BJ (cell line): ENCODE results near the gene PITPNM2. TPM values are rescaled to one million over a fixed set of nuclear protein-coding genes. Genes with fewer than 3 reads are reported as not detected.
A peak's percentile ranks its signal among the peaks of the same experiment; 100 is the strongest.

Source experiments
- CTCF ChIA-PET: fragments of 350-600 bp; formaldehyde crosslinking; extraction: SDS; loops from one replicate; lab custom pipeline; 2021; ENCODE audit warnings: antibody characterized with exemption, inconsistent platforms; lab: Yijun Ruan, JAX
- POLR2A ChIA-PET: fragments of 300-600 bp; sonication (Branson Sonifier 250); formaldehyde crosslinking; extraction: SDS; loops from one replicate; lab custom pipeline; 2021; ENCODE audit warnings: antibody characterized with exemption; lab: Charles Lee
- DNase-seq: peaks from one replicate; pipeline ENCODE4 v3.0.0-alpha.2; 2011; ENCODE audit warnings: low read depth
- H3K27me3 ChIP-seq: 2 replicates; pipeline ENCODE4 v1.6.0; 2011; ENCODE audit warnings: low read length; ENCODE audit not compliant: control insufficient read depth, insufficient read depth
- H3K36me3 ChIP-seq: 2 replicates; pipeline ENCODE4 v1.5.1; 2011; ENCODE audit warnings: low read length; ENCODE audit not compliant: control insufficient read depth, insufficient read depth
- H3K4me3 ChIP-seq: 2 replicates; pipeline ENCODE4 v1.5.1; 2011; ENCODE audit warnings: low read depth, mild to moderate bottlenecking, control low read depth, low read length
- CTCF ChIP-seq: IDR thresholded peaks from 2 replicates; pipeline ENCODE4 v1.5.1; 2011; ENCODE audit warnings: low read depth, mild to moderate bottlenecking, control low read depth, inconsistent platforms, low read length, moderate library complexity; ENCODE audit not compliant: insufficient read depth
- polyA plus RNA-seq: library from polyadenylated mRNA; depleted of rRNA; stranded (reverse); fragments of >200 nt; gene quantifications from 2 replicates; pipeline ENCODE4 v1.2.3, GENCODE V29; 2011

The PITPNM2 gene
- polyA plus RNA-seq, 1 experiment = 1.3 TPM

GRCh38 chr12:123151457-123152454 is 866 bp upstream of the PITPNM2 start:
- Histone ChIP-seq H3K36me3 (no peaks in the 10 kb centered on the region), H3K27me3 (no peaks in the 10 kb centered on the region; the same call in 1 of the 2 replicates), H3K4me3 (peak overlapping the region; percentile 57)
- ChIA-PET POLR2A (interaction anchor here (0.5 kb wide), 1 partner anchor 317 kb away, joined by 5 read pairs; no protein-coding TSS in a partner anchor), CTCF (interaction anchor here (0.8 to 3.3 kb wide), 7 partner anchors 14 to 108 kb away, joined by 3 to 28 read pairs (median 3); no protein-coding TSS in a partner anchor)
- TF ChIP-seq CTCF = no peak
- DNase-seq = no peak

GRCh38 chr12:123150275-123150743 is 581 bp downstream of the PITPNM2 start:
- no peak for TF ChIP-seq CTCF
- POLR2A ChIA-PET = interaction anchor here (0.6 kb wide), 1 partner anchor 10 kb away, joined by 4 read pairs; no protein-coding TSS in a partner anchor
- DNase-seq = no peak
- Histone ChIP-seq H3K4me3 (peak overlapping the region; percentile 53), H3K27me3 (no peaks in the 10 kb centered on the region; the same call in 1 of the 2 replicates), H3K36me3 (no peaks in the 10 kb centered on the region)
- CTCF ChIA-PET = interaction anchor here (0.7 to 3.3 kb wide), 4 partner anchors 39 to 107 kb away, joined by 3 to 28 read pairs (median 5); no protein-coding TSS in a partner anchor

- no peaks in the 10 kb centered on the region; the same call in 1 of the 2 replicates for H3K27me3 ChIP-seq
- no peaks in the 10 kb centered on the region for H3K36me3 ChIP-seq
- H3K4me3 ChIP-seq = peak overlapping the region; percentile 53
- CTCF ChIA-PET = interaction anchor here (0.7 to 1.5 kb wide), 2 partner anchors 38 to 106 kb away, joined by 3 to 6 read pairs; no protein-coding TSS in a partner anchor
- TF ChIP-seq CTCF = no peak
- no peak for DNase-seq
- POLR2A ChIA-PET = no interaction called here
These were observed 1.2 kb downstream of the PITPNM2 start for GRCh38 chr12:123149501-123150274.

- no peaks in the 10 kb centered on the region for H3K36me3 ChIP-seq
- no peak for TF ChIP-seq CTCF
- H3K4me3 ChIP-seq = no peak overlapping the region
- no peak for DNase-seq
- H3K27me3 ChIP-seq = no peaks in the 10 kb centered on the region; the same call in 1 of the 2 replicates
- POLR2A ChIA-PET = no interaction called here
- CTCF ChIA-PET = interaction anchor here (1.0 to 1.5 kb wide), 2 partner anchors 34 to 106 kb away, joined by 3 to 6 read pairs; no protein-coding TSS in a partner anchor
These were observed 1.8 kb downstream of the PITPNM2 start for GRCh38 chr12:123149088-123149487.
